ENCODE data around the gene NUP210L.

The NUP210L gene

GRCh38 chr1:154167461-154167860 is 12.6 kb upstream of the NUP210L start:
- no peak for TF ChIP-seq CTCF (IDR thresholded peaks at IDR 0.05; ENCODE audit: low read depth, low read length)
- DNase-seq (ENCODE audit: extremely low read depth, low read depth): no peak

GRCh38 chr1:154166207-154166606 is 11.3 kb upstream of the NUP210L start:
- DNase-seq (ENCODE audit: extremely low read depth, low read depth): no peak
- no peak for TF ChIP-seq CTCF (IDR thresholded peaks at IDR 0.05; ENCODE audit: low read depth, low read length)

GRCh38 chr1:154159554-154159953 is 4.7 kb upstream of the NUP210L start:
- DNase-seq (ENCODE audit: extremely low read depth, low read depth): no peak

GRCh38 chr1:154158307-154159125 is 3.6 kb upstream of the NUP210L start:
- TF ChIP-seq CTCF (IDR thresholded peaks at IDR 0.05; ENCODE audit: low read depth, low read length): no peak
- DNase-seq (ENCODE audit: extremely low read depth, low read depth): no peak

More at GRCh38 chr1:154159554-154159953, 4.7 kb upstream of the NUP210L start:
- no peak for TF ChIP-seq CTCF (IDR thresholded peaks at IDR 0.05; ENCODE audit: low read depth, low read length)

- DNase-seq (ENCODE audit: extremely low read depth, low read depth): no peak
- TF ChIP-seq CTCF (IDR thresholded peaks at IDR 0.05; ENCODE audit: low read depth, low read length): no peak
Observed at GRCh38 chr1:154157520-154158306, 2.8 kb upstream of the NUP210L start.

GRCh38 chr1:154155251-154155650 is 378 bp upstream of the NUP210L start:
- DNase-seq (ENCODE audit: extremely low read depth, low read depth): no peak
- TF ChIP-seq CTCF (IDR thresholded peaks at IDR 0.05; ENCODE audit: low read depth, low read length): no peak

- no peak for DNase-seq (ENCODE audit: extremely low read depth, low read depth)
- TF ChIP-seq CTCF (IDR thresholded peaks at IDR 0.05; ENCODE audit: low read depth, low read length): no peak
Observed at GRCh38 chr1:154154053-154154452, 820 bp downstream of the NUP210L start.

Measured in AG09319 (cell line).